GM12874 (cell line): ENCODE results near the gene CNTNAP5.

Experiments
- CTCF ChIP-seq: IDR thresholded peaks from 2 replicates; pipeline ENCODE4 v1.5.1; 2011; ENCODE audit warnings: low read depth, mild to moderate bottlenecking, control low read depth, low read length, moderate library complexity; ENCODE audit not compliant: insufficient read depth

CNTNAP5 gene

DNA sequence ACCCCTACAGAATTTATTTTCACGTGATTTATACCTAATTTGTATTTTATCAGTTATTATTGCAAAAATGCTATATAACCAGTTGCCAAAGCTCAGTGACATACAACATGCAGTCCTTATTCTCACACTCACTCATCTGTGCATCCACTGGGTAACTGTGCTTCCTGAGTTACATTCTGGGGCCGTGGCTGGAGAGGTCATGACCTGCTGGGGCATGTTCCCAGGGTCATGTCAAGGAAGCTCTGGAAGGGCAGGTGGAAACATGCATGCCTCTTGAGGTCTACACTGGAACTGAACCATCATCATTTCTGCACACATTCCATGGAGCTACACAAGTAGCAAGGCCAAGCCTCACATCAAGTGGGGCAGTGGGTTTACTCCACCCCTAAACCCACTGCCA is 715.5 kb downstream of the CNTNAP5 start:
- TF ChIP-seq CTCF: no peak

DNA sequence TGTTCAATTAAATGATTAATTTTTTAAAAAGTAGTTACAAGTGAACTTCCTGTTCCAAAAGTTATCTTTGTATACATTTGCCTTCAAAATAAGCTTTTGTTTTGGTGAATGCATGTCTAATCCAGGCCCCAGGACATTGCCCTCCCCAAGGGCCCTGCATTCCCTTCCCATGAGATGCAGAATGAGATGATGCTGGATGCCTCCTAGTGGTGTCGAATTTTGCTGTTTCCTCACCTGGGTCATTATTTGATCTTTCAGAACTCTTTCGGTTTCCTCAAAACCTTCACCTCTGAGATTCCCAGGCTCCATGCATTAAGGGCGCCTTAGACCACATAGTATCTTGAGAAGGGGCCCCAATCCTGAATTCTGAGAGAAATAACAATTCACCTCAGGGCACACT is 728.8 kb downstream of the CNTNAP5 start:
- no peak for TF ChIP-seq CTCF

DNA sequence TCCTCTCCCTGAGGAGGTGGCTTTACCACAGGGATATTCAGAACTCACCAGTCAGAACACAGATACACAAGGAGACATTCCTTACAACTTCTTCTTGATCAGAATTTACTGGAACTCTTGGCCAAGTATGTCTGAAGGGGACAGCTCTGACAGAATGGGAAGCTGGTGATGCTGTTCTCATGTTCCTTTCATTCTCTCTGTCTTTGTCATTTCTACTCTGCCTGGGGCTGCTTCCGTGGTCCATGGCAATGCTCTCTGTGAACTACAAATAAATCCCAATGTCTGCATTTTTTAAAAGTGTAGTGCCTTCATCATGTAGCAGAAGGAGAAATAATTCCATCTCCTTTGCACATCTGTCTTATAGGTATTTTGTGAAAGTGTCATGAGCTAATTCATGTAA is 730.3 kb downstream of the CNTNAP5 start:
- TF ChIP-seq CTCF: no peak

DNA sequence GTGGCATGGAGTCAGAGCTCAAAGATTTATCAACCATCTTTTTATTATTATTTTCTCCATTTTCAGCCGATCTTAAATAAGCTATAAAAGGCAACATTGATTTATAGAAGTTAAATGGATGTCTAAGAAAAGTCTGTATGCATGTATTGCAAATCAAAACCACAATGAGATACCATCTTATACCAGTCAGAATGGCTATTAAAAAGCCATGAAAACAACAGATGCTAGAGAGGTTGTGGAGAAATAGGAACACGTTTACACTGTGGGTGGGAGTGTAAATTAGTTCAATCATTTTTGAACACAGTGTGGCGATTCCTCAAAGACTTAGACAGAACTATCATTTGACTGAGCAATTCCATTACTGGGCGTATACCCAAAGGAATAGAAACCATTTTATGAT is 731.0 kb downstream of the CNTNAP5 start:
- TF ChIP-seq CTCF: no peak

DNA sequence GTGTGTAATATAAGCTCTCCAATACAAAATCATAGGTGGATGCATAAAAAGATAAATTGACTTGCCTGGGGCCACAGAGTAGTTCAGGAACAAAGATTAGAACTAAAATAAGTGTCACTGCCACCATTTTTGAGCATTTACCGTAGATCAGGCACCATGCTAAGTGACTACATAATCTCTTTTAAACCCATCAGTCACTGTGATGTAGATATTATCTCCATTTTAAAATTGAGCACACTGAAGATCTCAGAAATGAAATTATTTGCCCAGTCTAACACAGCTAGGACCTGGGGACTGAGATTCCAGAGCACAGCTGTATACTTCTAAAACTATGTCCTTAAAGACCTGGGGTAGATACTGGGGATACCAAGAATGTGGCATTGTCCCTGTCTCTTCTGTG is 737.3 kb downstream of the CNTNAP5 start:
- no peak for TF ChIP-seq CTCF

- TF ChIP-seq CTCF: no peak
These were observed 738.5 kb downstream of the CNTNAP5 start for GRCh38 chr2:124763611-124764010.

DNA sequence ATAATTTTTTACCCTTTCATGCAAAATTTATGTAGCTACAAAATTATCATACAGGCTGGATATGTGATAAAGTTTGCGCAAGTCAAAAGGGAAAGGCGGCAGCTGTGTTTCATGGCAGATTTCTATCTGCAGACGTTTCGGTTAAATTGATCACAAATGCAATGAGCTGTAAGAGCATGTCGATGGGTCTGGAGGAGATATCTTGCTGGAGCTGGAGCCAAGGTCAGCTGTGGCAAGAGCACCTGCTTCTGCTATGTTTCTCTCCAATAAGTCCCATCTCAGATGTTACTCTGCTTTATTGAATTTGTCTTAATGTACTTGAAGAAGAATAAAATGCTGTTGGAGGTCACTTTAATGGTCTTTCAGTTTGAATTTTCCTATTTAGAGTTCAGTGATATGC is 749.7 kb downstream of the CNTNAP5 start:
- no peak for TF ChIP-seq CTCF

GRCh38 chr2:124776332-124776731 is 751.2 kb downstream of the CNTNAP5 start:
- no peak for TF ChIP-seq CTCF
